ENCODE results near the gene EI24. TPM values are rescaled to one million over a fixed set of nuclear protein-coding genes. Genes with fewer than 3 reads are reported as not detected.

The EI24 gene
- polyA plus RNA-seq, 3 donors = 17.2 to 46.9 (median 44.7) TPM

GRCh38 chr11:125583496-125583895, 14.2 kb downstream of the EI24 start:
- Mint-ChIP-seq H3K27ac (peak overlapping the region in 1 of 7 donors; percentile 6), H3K27me3 (ENCODE audit: low read depth in 3 of 3) (peaks cover 0 to 3% (median 2%) of the 10 kb centered on the region in 3 donors), H3K36me3 (peaks cover 45 to 57% of the 10 kb centered on the region in 2 donors), H3K4me3 (no peak overlapping the region), H3K9me3 (no peaks in the 10 kb centered on the region), H3K4me1 (peaks cover 2% of the 10 kb centered on the region)
- Histone ChIP-seq H3K27ac (ENCODE audit: low read depth in 1 of 2, low read length in 2 of 2) (no peak overlapping the region), H4K20me1 (ENCODE audit: insufficient read depth, low read length) (no peaks in the 10 kb centered on the region), H3K4me2 (replicated peaks; ENCODE audit: extremely low read depth, low read length, poor library complexity, severe bottlenecking) (no peak overlapping the region), H3K27me3 (ENCODE audit: control insufficient read depth in 2 of 2, insufficient read depth in 2 of 2, low read length in 2 of 2) (no peaks in the 10 kb centered on the region), H3K4me3 (replicated peaks in 1 of 3; ENCODE audit: low read depth in 2 of 3, low read length in 3 of 3) (no peak overlapping the region), H3K9me3 (replicated peaks in 1 of 2; ENCODE audit: control insufficient read depth in 1 of 2, insufficient read depth in 1 of 2, low read length in 2 of 2) (no peaks in the 10 kb centered on the region), H2AFZ (ENCODE audit: insufficient read depth, low read depth, low read length, poor library complexity, severe bottlenecking) (no peak overlapping the region), H3K36me3 (replicated peaks in 1 of 2; ENCODE audit: control insufficient read depth in 1 of 2, insufficient read depth in 2 of 2, low read length in 2 of 2) (peaks cover 53 to 65% of the 10 kb centered on the region in 2 donors), H3K79me2 (ENCODE audit: insufficient read depth, low read length) (no peaks in the 10 kb centered on the region), H3K9ac (ENCODE audit: insufficient read depth, low read length, poor library complexity, severe bottlenecking) (no peak overlapping the region), H3K4me1 (ENCODE audit: control insufficient read depth in 1 of 2, insufficient read depth in 2 of 2, low read length in 2 of 2) (no peaks in the 10 kb centered on the region)
- no peak for TF ChIP-seq CTCF (IDR thresholded peaks at IDR 0.05)
- DNase-seq = no peak
- intact Hi-C loops (cut with micrococcal nuclease) = no loop called here
- 95% methylated on average over 6 of the region's 11 CpGs for WGBS (ENCODE audit: insufficient coverage)

DNA sequence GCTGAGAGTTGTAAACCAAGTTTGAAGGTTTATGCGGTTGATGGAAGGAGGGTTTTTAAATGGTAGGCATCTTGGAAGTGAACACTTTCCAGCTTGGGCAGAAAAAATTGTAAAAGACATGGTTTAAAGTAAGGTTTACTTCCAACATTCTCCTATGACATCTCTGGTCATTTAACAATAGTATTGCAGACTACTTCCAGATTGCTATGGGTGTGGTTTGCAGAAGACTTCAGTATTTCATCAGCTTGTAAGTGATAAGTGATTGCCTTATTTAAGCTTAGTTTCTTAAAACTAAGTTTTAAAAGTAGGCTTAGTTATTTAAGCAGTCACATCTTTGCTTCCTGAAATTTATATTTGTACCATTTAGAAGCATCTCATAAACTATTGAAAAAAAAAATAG, 16.2 kb downstream of the EI24 start:
- no CpG with 5 or more reads among the region's 1 CpG for WGBS (ENCODE audit: insufficient coverage)
- H3K27ac ChIP-seq (ENCODE audit: low read depth in 1 of 2, low read length in 2 of 2) = no peak overlapping the region
- Mint-ChIP-seq H3K27me3 (ENCODE audit: low read depth in 3 of 3) (peaks cover 0 to 2% (median 1%) of the 10 kb centered on the region in 3 donors), H3K9me3 (no peaks in the 10 kb centered on the region), H3K36me3 (peaks cover 31 to 38% of the 10 kb centered on the region in 2 donors), H3K27ac (no peak overlapping the region), H3K4me1 (peaks cover 2% of the 10 kb centered on the region), H3K4me3 (no peak overlapping the region)
- no peak overlapping the region for H2AFZ ChIP-seq (ENCODE audit: insufficient read depth, low read depth, low read length, poor library complexity, severe bottlenecking)
- no peaks in the 10 kb centered on the region for H3K79me2 ChIP-seq (ENCODE audit: insufficient read depth, low read length)
- DNase-seq = no peak
- no peak overlapping the region for H3K4me3 ChIP-seq (replicated peaks in 1 of 3; ENCODE audit: low read depth in 2 of 3, low read length in 3 of 3)
- H3K9ac ChIP-seq (ENCODE audit: insufficient read depth, low read length, poor library complexity, severe bottlenecking) = no peak overlapping the region
- TF ChIP-seq CTCF (IDR thresholded peaks at IDR 0.05) = no peak
- peaks cover 34 to 45% of the 10 kb centered on the region in 2 donors for H3K36me3 ChIP-seq (replicated peaks in 1 of 2; ENCODE audit: control insufficient read depth in 1 of 2, insufficient read depth in 2 of 2, low read length in 2 of 2)
- H3K27me3 ChIP-seq (ENCODE audit: control insufficient read depth in 2 of 2, insufficient read depth in 2 of 2, low read length in 2 of 2) = no peaks in the 10 kb centered on the region
- H4K20me1 ChIP-seq (ENCODE audit: insufficient read depth, low read length) = no peaks in the 10 kb centered on the region
- no peaks in the 10 kb centered on the region for H3K4me1 ChIP-seq (ENCODE audit: control insufficient read depth in 1 of 2, insufficient read depth in 2 of 2, low read length in 2 of 2)
- no peak overlapping the region for H3K4me2 ChIP-seq (replicated peaks; ENCODE audit: extremely low read depth, low read length, poor library complexity, severe bottlenecking)
- H3K9me3 ChIP-seq (replicated peaks in 1 of 2; ENCODE audit: control insufficient read depth in 1 of 2, insufficient read depth in 1 of 2, low read length in 2 of 2) = no peaks in the 10 kb centered on the region
- intact Hi-C loops (cut with micrococcal nuclease) = no loop called here

All from CD14-positive monocyte (primary cell).